Activated naive CD4-positive, alpha-beta T cell (primary cell): ENCODE measurements around the gene C1QB.

Experiments used
- DNase-seq, 4 experiments: peaks; one replicate each; lab custom pipeline; 2025; lab: John Stamatoyannopoulos, UW

Gene C1QB

DNA sequence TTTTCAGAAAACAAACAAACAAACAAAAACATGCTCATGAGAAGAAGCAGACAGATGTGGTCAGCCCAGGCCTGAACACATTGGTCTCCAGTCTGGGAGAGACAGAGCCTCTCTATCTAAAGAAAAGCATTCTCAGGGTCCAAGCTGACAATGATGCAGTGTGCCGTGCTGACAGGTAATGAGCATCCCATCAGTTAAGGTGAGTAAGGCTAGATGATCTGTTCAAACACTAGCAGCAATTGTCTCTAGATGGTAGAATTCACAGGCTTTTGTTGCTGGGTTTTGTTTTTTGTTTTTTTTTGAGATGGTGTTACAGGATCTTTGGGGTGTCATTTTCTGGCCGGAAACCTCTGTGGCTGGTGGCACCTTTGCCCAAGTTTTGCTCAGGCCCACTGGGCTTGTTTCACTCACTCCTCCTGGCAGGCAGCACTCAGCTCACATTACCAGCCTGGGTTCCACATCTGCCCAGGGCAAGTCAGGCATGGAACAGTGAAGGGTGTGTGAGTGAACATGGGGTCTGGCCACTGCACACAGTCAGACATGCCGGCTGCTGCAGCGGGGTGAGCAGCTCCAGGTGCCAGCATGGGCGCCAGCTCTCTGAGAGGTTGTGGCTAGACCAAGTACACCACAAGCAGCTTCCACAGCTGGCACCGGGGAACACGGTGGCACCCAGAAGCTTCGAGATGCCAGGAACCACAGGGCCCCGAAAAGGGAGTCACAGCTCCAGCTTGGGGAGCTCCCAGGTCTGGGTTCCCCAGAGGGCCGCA lies 19.2 kb upstream of the C1QB start:
- no peak for DNase-seq

DNA sequence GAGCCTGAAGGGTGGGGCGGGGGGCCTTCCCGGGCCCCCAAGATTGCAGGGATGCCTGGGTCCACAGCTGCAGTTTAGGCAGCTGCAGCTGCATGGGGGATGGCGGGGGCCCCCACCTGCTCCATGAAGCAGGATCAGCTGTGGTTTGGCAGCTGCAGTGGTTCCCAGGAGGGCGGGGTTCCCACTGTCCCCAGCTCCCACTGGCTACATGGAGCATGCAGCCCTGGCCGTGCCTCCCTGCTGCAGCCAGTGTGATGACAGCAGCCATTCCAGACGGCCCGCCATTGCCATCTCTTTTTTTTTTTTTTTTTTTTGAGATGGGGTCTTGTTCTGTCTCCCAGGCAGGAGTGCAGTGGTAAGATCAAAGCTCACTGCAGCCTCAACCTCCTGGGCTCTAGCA lies 17.6 kb upstream of the C1QB start:
- no peak for DNase-seq

DNA sequence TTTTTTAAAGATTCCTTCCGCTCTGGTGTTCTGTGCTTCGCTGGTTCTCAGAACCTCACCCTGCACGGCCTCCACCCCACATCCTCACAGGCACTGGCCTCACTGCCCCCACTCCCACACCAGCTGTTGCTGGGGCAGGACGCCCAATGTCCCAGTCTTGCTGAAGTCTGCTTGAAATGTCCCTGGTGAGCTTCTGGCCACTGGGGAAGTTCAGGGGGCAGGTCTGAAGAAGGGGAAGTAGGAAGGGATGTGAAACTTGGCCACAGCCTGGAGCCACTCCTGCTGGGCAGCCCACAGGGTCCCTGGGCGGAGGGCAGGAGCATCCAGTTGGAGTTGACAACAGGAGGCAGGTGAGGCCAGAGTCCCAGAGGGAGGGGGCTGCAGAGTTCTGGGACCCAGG lies 16.7 kb upstream of the C1QB start, which contains the start of gene C1QA:
TSS of gene C1QA (plus strand) at position 276 of the 400 bp plus-strand sequence. CDS start 989 bp downstream, outside the sequence.
- no peak for DNase-seq

DNA sequence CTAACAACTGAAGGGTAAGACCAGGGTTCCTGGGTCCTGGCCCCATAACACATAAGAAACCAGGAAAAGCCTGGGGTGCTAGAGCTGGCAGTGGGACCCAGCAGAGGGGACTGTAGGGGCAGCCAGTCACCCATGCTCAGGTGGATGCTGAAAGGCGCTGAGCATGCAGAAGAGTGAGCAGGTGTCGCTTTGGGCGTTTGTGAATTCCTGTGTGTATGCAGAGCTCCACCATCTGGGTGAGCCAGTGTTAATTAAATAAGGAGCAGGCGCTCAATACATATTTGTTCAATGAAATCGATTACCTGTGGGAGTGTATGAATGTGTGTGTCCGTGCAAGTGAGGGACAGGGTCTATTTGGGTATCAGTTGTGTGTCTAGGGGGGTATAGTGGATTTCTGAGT lies 16.1 kb upstream of the C1QB start:
- no peak for DNase-seq

DNA sequence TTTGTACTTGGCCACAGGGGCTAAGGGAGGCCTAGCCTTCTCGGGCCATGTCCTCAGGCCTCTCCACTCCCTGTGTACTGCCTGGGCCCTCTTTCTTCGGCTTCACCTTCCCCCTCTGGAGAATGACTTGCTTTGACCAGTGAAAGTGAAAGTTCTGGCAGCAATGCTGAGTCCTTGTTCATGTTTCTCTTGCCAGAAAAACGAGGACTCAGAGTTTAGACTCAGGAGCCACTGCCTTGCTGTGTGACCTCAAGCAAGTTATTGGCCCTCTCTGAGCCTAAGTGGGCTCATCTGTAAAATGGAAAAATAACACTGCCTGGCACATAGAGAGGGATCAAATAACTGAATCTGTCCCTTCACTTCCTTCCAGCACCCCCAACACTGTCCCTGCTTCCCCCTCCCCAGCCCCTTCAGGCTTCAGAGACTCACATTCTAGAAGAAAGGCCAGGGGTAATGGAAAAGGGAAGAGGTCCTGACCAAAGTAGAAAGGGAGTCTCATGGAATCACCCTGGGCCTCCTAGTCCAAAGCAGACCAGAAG lies 15.1 kb upstream of the C1QB start:
- no peak for DNase-seq

DNA sequence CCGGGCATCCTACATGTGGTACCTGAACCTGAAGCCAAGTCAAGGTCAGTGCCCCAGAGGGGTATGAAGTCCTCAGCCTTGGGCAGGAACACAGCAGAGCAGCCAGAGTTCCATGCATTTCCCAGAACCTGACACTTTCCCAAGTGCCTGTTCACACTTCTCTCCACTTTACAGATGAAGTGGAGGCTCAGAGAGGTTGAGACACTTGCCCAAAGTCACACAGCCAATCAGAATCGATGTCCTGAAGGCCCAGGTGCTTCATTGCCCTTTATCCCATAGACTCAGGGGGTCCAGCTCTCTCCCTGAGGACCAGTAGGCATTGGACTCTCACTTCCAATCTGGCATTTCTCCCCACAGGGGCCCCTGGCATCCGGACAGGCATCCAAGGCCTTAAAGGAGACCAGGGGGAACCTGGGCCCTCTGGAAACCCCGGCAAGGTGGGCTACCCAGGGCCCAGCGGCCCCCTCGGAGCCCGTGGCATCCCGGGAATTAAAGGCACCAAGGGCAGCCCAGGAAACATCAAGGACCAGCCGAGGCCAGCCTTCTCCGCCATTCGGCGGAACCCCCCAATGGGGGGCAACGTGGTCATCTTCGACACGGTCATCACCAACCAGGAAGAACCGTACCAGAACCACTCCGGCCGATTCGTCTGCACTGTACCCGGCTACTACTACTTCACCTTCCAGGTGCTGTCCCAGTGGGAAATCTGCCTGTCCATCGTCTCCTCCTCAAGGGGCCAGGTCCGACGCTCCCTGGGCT lies 14.4 kb upstream of the C1QB start:
- no peak for DNase-seq

DNA sequence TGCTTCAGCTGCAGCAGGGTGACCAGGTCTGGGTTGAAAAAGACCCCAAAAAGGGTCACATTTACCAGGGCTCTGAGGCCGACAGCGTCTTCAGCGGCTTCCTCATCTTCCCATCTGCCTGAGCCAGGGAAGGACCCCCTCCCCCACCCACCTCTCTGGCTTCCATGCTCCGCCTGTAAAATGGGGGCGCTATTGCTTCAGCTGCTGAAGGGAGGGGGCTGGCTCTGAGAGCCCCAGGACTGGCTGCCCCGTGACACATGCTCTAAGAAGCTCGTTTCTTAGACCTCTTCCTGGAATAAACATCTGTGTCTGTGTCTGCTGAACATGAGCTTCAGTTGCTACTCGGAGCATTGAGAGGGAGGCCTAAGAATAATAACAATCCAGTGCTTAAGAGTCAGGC lies 13.8 kb upstream of the C1QB start:
- no peak for DNase-seq

DNA sequence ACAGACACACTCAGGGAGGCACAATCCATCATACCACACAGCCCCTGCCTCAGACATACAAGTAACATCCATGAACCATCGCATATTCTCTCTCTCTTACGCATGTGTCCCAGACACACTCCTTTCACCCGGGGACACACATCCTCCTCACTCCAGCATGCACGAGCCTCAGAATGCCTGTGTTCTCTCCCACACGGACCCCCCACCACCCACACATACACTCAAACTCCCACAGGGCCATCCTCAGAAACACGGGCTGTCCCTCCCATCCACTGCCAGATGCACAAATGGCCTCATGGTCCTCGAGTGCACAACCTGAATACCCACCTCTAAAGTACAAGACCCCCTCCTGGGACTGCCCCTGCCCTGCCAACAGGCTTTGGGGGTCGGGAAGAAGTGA lies 11.8 kb upstream of the C1QB start:
- DNase-seq: no peak

DNA sequence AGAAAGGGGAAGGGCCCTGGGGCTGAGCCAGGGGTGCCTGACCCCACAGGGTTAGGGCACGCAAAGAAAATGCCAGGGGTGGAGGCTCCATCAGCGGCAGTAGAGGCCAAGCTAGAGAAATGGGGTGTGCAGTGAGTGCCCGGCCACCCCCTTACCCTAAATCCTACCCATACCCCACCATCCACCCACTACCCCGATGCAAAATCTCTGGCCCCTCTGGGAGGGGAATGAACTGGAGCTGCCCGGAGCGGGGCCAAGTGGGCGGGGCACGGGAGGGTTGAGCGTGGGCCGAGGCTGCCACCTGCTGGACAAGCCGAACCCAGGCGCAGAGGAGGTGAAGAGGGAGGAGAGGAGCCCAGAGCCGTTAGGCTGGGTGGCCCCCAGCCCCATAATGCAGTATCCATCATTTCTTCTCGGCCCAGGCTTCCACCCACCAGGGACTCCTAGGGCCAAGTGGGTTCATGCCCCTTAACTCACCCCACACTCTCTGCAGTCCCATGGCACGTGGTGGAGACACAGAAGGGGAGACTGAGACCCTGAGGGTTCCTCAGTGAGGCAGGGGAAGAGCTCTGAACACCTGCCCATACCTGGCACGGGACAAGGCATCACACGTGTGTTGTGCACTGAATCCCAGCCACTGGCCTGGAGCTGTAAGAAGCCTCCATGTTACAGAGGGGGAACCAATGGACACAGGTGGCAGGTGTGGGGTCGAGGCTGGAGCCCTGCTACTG lies 11.0 kb upstream of the C1QB start:
- peak; percentile 35 to 61 (median 48) for DNase-seq

DNA sequence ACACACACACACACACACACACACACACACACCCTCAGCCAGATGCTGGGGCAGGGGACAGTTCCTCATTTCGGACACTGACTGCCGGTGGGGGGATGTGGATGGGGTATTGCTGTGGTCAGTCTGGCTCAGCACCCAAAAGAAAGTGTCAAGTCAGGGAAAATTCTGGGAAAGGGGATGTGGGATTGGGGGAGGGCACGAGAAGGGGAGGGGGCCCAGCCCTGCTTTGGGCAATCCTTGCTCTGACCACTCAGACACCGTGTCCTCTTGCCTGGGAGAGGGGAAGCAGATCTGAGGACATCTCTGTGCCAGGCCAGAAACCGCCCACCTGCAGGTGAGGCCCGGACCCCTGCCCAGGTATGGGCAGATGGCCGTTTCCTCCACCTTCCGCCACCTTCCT lies 9.7 kb upstream of the C1QB start, which contains the start of gene C1QC:
TSS of gene C1QC (plus strand) at position 253 of the 400 bp plus-strand sequence. CDS start 391 bp downstream, outside the sequence.
- DNase-seq: no peak

DNA sequence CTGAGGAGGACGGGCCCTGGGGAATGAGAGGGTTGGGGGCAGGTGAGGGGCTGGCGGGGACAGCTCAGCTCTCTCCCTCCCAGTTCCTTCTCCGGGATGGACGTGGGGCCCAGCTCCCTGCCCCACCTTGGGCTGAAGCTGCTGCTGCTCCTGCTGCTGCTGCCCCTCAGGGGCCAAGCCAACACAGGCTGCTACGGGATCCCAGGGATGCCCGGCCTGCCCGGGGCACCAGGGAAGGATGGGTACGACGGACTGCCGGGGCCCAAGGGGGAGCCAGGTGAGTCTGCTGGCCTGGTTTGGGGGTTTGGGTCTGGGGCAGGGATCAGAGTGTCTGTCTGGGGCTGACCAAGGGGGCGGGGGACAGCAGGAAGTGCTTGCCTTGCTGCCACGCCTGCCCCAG lies 9.1 kb upstream of the C1QB start:
- no peak for DNase-seq

DNA sequence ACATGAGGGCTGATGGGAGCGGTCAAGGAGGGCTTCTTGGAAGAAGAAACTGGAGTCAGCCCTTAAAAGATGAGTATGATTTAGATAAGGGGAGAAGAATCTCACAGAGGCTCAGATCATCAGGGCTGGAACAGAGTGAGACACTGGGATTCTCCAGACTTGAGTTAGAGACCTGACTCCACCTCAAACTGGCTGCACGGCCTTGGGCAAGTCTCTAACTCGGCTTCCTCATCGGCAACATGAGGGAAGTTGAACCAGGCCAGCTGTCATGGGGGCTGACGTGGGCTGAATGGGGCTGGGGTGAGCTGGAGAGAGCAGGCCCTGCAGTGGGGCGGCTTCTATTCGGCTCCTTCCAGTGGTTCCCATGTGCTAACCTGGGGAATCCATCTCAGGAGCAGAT lies 7.1 kb upstream of the C1QB start:
- no peak for DNase-seq

DNA sequence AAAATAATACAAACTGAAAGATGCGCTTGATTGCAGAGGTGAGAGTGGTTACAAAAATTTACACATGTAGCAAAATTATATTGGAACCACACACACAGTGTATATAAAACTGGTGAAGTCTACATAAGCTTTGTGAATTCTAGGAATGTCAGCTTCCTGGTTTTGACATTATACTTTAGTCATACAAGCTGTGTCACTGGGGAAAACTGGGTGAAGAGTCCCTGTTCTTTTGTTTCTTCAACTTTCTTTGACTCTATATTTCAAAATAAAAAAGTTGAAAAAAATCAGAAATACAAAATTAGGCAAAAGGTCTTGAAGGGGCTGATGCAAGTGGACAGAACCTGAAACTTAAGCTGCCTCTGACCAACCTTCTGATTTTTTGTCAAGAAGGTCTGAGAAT lies 6.7 kb upstream of the C1QB start:
- DNase-seq: no peak

DNA sequence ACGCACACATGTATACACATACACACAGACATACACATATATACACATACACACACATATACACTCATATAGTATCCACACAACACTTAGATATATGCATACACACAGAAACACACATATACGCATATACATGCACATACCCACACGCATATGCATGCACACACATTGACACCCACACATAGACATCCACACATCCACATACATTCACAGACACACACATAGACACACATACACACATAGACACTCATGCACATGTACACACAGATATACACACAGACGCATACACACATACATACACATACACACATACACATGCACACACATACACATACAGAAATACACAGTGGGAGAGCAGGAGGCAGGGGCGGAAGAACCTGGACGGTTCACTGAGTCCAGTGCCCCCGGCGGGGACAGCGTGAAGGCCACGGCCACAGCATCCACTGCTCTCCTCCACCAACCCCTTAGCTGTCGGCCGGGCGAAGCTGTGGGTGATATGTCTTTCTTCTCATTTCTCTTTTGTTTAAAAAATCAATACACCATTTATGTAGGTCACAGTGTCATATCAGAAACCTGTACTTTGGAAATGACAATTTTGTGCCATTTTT lies 2.8 kb upstream of the C1QB start:
- no peak for DNase-seq

DNA sequence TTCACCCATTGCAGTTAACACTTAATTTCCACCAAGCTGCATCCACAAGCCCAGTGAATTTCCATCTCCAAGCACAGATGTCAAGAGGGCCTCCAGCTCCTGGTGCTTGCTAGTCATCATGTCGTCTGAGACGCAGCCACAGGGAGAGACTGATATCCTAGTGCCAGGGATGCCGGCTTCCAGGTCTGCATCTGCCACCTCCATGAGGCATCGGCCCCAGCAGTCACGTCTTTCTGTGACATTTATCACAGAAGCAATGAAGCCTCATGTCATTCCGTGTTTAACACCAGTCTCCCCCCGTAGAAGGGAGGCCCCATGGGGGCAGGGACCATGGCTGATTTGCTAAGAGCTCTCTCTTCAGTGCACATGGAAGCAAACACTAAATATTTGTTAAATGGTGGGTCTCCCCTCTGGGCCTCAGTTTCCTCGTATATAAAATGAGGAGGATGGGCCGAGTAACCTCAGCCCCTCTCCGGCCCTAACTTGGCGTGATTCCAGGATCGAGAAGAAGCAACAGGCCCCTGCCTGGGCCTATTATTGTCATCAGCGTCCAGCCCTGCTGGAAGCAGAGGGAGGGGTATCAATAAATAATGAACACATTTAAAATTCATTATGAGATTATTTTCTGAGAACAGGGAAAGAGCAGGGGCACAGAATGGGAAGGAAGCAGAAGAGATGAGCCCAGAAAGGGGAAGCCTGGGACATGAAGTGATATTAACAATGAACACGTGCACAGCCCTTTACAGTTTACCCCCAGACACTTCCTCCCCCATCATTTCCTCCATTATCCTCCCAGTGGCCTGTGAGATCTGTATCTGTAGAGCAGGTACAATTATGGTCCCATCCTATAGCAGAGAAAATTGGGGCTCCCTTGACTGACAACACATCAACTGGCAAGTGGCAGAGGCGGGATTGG lies 837 bp upstream of the C1QB start:
- DNase-seq: no peak

DNA sequence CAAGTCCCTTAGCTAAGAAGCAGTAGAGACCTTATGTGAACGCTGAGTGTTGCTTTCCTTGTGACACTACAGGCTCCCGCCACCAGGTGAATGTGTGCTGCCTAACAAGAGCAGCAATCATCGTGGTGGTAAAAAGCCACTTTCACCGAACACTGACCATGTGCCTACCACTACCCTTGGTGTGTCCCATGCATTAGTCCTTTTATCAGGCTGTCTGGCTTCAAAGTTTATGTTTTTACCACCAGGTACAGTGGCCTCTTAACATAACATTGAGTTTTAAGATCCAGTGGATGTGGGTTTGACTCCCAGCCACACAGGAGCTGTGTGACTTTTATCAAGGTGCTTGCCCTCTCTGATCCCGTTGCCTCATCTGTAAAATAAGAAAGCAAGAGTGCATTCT lies 1.7 kb downstream of the C1QB start:
- DNase-seq: no peak

DNA sequence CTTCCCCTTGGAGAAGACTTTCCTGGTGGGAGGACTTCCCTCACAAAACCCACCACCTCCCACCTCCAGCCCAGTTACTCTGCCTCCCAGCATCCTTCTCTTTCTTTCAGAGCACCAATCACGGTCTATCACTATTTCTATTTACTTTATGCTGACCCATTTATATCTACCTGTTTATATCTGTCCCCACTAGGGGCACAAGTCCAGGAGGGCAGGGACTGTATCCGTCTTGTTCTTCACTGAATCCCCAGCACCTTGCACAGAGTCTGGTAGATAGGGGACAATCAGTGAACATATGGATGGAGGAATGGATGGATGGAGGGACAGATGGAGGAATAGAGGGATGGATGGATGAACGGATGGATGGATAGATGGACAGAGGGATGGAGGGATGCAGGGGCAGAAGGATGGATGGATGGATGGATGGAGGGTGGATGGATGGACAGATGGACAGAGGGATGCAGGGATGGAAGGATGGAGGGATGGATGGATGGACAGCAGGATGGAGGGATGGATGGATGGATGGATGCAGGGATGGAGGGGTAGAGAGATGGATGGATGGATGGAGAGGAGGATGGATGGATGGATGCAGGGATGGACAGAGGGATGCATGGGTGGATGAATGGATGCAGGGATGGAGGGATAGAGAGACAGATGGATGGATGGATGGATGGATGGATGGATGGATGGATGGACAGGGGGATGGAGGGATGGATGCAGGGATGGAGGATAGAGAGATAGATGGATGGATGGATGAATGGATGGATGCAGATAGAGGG lies 5.5 kb downstream of the C1QB start:
- no peak for DNase-seq

DNA sequence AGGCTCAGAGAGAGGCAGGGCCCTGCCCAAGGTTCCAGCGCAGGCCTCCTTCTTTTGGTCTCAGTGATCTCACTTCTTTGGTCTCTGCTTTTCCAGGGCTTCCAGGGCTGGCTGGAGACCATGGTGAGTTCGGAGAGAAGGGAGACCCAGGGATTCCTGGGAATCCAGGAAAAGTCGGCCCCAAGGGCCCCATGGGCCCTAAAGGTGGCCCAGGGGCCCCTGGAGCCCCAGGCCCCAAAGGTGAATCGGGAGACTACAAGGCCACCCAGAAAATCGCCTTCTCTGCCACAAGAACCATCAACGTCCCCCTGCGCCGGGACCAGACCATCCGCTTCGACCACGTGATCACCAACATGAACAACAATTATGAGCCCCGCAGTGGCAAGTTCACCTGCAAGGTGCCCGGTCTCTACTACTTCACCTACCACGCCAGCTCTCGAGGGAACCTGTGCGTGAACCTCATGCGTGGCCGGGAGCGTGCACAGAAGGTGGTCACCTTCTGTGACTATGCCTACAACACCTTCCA lies 7.7 kb downstream of the C1QB start:
- DNase-seq: no peak

DNA sequence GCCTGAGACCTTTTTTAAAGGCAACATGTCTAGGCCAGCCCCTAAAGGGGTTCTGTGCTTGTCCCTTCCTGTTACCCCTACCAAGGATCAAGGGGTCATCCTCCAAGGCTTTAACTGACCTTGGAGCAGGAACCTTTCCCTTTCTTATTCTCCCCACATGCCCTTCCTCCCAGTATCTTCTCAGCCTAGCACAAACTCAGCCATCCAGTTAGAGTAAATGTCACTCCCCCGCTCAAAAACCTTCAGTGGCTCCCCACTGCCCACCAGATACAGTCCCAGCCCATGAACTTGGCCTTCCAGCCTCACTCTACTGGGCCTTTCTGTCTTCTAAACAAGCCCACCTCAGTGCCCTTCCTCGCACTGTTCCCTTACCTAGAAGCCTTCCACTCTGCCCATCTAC lies 8.8 kb downstream of the C1QB start:
- DNase-seq: no peak

DNA sequence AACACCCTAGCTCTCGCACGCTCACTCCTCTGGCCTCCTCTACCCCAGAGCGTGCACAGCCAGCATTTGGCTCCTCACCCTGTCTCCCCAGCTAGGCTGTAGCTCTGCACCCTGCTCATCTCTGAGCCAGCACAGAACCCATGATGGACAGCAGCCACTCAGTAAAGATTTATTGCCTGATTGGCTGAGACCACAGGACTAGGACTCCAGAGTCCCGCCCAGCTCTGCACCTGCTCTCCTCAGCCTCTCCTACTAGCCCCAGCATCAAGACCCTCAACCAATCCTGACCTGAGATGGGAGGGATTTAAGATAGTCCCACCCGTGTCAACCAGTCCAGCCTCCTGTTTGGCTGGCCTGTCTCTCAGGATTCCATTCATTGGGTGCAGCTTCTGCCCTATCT lies 9.3 kb downstream of the C1QB start:
- no peak for DNase-seq
